Vagina (tissue), 2 donors: ENCODE results near the gene AP1B1.

Source experiments
- POLR2A ChIP-seq, 2 donors: fragments of 450-650 bp; IDR thresholded peaks; one replicate each; pipeline ENCODE4 v1.6.1; 2017; ENCODE audit warnings: antibody characterized with exemption in 2 of 2, mild to moderate bottlenecking in 2 of 2, moderate library complexity in 2 of 2
- POLR2AphosphoS5 ChIP-seq, 2 donors: sonication (generic); formaldehyde crosslinking; IDR thresholded peaks; one replicate each; pipeline ENCODE4 v1.9.0; 2017; ENCODE audit warnings: antibody characterized with exemption in 2 of 2, mild to moderate bottlenecking in 2 of 2, low read depth in 1 of 2; ENCODE audit not compliant: insufficient read depth in 1 of 2
- TF ChIP-seq, protein P1 (sequence below), 3 experiments: fragments of 450-650 bp in 2 of 3; fragments of 200-600 bp in 1 of 3; sonication (generic) in 1 of 3; IDR thresholded peaks; one replicate each; pipeline ENCODE4 v1.5.1; 2017 to 2019; ENCODE audit warnings: antibody characterized with exemption in 3 of 3, mild to moderate bottlenecking in 2 of 3, moderate library complexity in 2 of 3

DNA sequence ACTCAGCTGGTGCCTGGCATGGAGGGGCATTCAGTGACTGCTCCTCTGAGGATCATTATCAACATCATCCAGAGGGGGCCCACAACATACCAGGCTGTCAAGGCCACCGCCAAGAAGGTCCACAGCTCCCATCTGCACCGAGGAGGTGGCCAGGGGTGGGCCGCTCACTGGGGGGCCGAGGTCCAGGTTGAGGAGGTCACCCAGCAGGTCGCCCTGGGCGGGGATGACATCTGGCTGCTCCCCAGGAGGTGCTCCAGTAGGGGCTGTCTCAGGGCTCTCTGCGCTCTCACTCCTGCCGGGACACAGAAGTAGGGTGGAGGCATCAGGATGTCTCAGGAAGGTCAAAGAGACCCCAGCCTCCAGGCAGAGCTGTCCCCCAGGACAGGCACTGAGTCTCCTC is 47.8 kb downstream of the AP1B1 start:
- TF ChIP-seq POLR2AphosphoS5 (IDR thresholded peaks at IDR 0.05; ENCODE audit: insufficient read depth in 1 of 2, low read depth in 1 of 2) (no peak), POLR2A (IDR thresholded peaks at IDR 0.05) (no peak)
- TF ChIP-seq, protein P1, sequence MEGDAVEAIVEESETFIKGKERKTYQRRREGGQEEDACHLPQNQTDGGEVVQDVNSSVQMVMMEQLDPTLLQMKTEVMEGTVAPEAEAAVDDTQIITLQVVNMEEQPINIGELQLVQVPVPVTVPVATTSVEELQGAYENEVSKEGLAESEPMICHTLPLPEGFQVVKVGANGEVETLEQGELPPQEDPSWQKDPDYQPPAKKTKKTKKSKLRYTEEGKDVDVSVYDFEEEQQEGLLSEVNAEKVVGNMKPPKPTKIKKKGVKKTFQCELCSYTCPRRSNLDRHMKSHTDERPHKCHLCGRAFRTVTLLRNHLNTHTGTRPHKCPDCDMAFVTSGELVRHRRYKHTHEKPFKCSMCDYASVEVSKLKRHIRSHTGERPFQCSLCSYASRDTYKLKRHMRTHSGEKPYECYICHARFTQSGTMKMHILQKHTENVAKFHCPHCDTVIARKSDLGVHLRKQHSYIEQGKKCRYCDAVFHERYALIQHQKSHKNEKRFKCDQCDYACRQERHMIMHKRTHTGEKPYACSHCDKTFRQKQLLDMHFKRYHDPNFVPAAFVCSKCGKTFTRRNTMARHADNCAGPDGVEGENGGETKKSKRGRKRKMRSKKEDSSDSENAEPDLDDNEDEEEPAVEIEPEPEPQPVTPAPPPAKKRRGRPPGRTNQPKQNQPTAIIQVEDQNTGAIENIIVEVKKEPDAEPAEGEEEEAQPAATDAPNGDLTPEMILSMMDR (IDR thresholded peaks at IDR 0.05): no peak
